Globus pallidus (tissue), 1 donor: ENCODE results near the gene MSLN.

ENCODE experiments used
- DNase-seq: peaks from one replicate; pipeline ENCODE4 v3.0.0-alpha.2; 2015; ENCODE audit warnings: low spot score

The MSLN gene

GRCh38 chr16:793414-793813 is 32.9 kb downstream of the MSLN start:
- no peak for DNase-seq

GRCh38 chr16:794091-794822 is 33.7 kb downstream of the MSLN start:
- DNase-seq = no peak

GRCh38 chr16:794853-795466 is 34.4 kb downstream of the MSLN start:
- DNase-seq = no peak

- DNase-seq = no peak
These were observed 35.2 kb downstream of the MSLN start for GRCh38 chr16:795580-796229.

GRCh38 chr16:796296-797119 is 36.0 kb downstream of the MSLN start:
- no peak for DNase-seq

GRCh38 chr16:797120-797420 is 36.5 kb downstream of the MSLN start:
- DNase-seq = no peak

GRCh38 chr16:797686-798085 is 37.2 kb downstream of the MSLN start:
- no peak for DNase-seq

- no peak for DNase-seq
These were observed 38.1 kb downstream of the MSLN start for GRCh38 chr16:798666-799065.

GRCh38 chr16:799111-799947 is 38.8 kb downstream of the MSLN start:
- no peak for DNase-seq

- DNase-seq = no peak
These were observed 39.7 kb downstream of the MSLN start, which contains the start of gene GNG13 for GRCh38 chr16:799948-800833. GNG13 (minus strand) TSS chr16:800734; CDS start chr16:799077, 1,657 bp downstream.

- no peak for DNase-seq
These were observed 40.4 kb downstream of the MSLN start for GRCh38 chr16:800834-801511.

GRCh38 chr16:801584-802363 is 41.2 kb downstream of the MSLN start:
- DNase-seq = no peak

- no peak for DNase-seq
These were observed 41.9 kb downstream of the MSLN start for GRCh38 chr16:802461-802860.

GRCh38 chr16:802914-803753 is 42.6 kb downstream of the MSLN start:
- DNase-seq = no peak

- DNase-seq = no peak
These were observed 43.2 kb downstream of the MSLN start for GRCh38 chr16:803754-804080.

GRCh38 chr16:804193-805048 is 43.9 kb downstream of the MSLN start:
- no peak for DNase-seq

- DNase-seq = no peak
These were observed 44.9 kb downstream of the MSLN start for GRCh38 chr16:805474-805873.
